Measurements from ENCODE around the gene KCNT2. TPM values are rescaled to one million over a fixed set of nuclear protein-coding genes. Genes with fewer than 3 reads are reported as not detected.

The KCNT2 gene
- total RNA-seq, 4 donors from 2014 or later: 1.9 to 9.7 (median 6.3) TPM

GRCh38 chr1:196649990-196650389 is 41.8 kb upstream of the KCNT2 start:
- TF ChIP-seq, protein P1, sequence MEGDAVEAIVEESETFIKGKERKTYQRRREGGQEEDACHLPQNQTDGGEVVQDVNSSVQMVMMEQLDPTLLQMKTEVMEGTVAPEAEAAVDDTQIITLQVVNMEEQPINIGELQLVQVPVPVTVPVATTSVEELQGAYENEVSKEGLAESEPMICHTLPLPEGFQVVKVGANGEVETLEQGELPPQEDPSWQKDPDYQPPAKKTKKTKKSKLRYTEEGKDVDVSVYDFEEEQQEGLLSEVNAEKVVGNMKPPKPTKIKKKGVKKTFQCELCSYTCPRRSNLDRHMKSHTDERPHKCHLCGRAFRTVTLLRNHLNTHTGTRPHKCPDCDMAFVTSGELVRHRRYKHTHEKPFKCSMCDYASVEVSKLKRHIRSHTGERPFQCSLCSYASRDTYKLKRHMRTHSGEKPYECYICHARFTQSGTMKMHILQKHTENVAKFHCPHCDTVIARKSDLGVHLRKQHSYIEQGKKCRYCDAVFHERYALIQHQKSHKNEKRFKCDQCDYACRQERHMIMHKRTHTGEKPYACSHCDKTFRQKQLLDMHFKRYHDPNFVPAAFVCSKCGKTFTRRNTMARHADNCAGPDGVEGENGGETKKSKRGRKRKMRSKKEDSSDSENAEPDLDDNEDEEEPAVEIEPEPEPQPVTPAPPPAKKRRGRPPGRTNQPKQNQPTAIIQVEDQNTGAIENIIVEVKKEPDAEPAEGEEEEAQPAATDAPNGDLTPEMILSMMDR (IDR thresholded peaks at IDR 0.05; ENCODE audit: low read depth): no peak

DNA sequence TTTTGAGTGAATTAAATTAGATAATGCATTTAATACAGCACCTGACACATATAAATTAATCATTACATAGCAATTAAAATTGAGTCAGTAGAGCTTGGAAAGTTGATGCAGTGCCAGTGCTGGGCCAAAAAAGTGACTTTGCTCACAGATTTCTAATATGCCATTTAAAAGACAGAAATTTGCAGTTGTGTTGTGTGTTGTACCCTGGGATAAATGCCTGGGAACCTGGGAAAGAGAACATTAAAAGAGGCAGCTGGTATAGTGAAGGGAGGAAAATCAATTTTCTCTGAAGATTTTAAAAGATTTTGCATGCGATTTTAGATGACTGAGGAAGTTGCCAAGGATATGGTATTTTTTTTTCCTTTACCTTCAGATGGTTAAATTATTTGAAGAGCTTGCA is 32.7 kb upstream of the KCNT2 start:
- TF ChIP-seq, protein P1 (IDR thresholded peaks at IDR 0.05; ENCODE audit: low read depth): no peak

DNA sequence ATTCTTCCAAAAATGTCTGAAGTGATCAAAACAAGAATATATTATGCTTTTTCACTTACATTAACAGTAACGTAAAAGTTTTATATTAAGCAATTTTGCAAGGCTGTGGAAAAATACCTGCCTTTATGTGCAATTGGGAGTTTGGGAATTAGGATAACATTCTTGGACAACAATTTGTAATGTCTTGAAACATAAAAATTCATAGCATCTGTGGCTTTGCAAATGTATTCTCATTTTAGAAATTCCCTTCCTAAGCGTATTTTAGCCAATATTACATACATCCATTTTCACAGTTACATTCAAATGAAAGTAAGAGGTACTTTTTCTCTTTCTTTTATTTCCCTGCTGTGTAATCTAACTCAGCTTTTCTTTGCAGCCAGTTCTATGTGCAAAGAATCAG is 30.2 kb upstream of the KCNT2 start:
- TF ChIP-seq, protein P1 (IDR thresholded peaks at IDR 0.05; ENCODE audit: low read depth): no peak

DNA sequence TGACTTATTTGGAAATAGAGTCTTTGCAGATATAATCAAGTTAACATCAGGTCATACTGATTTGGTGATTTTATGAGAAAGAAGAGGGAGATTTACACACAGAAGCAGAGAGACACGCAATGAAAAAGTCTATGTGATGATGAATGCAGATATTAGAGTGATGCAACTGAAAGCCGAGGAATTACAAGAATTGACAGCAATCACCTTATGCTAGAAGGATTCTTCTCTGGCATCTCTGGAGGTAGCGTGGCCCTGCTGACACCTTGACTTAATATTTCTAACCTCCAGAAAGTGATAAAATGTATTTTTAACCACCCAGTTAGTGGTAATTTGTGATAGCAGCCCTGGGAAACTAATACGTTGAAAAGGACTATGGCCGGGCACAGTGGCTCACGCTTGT is 29.4 kb upstream of the KCNT2 start:
- TF ChIP-seq, protein P1 (IDR thresholded peaks at IDR 0.05; ENCODE audit: low read depth): no peak

DNA sequence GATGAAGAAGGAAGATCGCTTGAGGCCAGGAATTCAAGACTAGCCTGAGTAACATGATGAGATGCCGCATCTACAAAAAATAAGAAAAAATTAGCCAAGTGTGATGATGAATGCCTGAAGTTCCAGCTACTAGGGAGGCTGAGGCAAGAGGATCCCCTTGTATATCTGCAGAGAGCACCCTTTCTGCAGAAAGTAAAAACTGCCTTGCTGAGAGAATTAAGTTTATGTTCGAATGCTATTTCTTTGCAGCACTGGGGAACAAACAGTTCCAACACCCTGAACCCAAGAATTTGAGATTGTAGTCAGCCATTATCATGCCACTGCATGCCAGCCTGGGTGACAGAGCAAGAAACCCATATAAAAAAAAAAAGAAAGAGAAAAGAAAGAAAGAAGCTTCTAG is 20.6 kb upstream of the KCNT2 start:
- TF ChIP-seq, protein P1 (IDR thresholded peaks at IDR 0.05; ENCODE audit: low read depth): no peak

- TF ChIP-seq, protein P1 (IDR thresholded peaks at IDR 0.05; ENCODE audit: low read depth): no peak
Observed at GRCh38 chr1:196623079-196623478, 14.8 kb upstream of the KCNT2 start.

DNA sequence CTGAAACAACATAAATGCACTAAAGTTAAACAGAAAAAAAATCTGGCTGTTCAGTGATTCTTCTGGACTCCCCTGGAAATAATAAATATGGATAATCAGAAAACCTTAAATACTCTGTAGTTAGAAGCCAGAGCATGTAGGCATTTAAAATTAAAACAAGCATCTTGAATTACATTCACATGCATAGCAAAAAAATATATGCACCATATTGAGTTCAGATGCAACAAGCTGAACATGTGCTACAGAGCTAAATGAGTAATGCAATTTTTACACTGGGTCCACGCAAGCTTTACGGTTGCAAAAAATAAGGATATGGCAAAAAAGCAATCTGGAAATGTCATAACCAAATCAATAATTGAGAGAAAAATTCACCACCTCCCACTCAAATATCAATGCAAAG is 11.5 kb upstream of the KCNT2 start:
- TF ChIP-seq, protein P1 (IDR thresholded peaks at IDR 0.05; ENCODE audit: low read depth): no peak

Data from subcutaneous adipose tissue (tissue), 4 donors.